CD8-positive, alpha-beta memory T cell (primary cell): ENCODE measurements around the gene ALDH1B1. TPM values are rescaled to one million over a fixed set of nuclear protein-coding genes. Genes with fewer than 3 reads are reported as not detected.
A peak's percentile ranks its signal among the peaks of the same experiment; 100 is the strongest.

Experiments
- CTCF ChIA-PET: fragments of 350-600 bp; sonication (Branson Sonifier 250); formaldehyde crosslinking; loops from one replicate; lab custom pipeline; 2021; ENCODE audit warnings: antibody characterized with exemption; lab: Charles Lee
- POLR2A ChIA-PET: fragments of 350-600 bp; sonication (Branson Sonifier 250); formaldehyde crosslinking; loops from one replicate; lab custom pipeline; 2021; ENCODE audit warnings: antibody characterized with exemption; lab: Charles Lee
- DNase-seq, 5 donors: peaks; one replicate each; pipeline versions ENCODE4 v3.0.0 to v3.0.0-alpha.2; 2020 to 2022; ENCODE audit warnings: mixed read lengths in 1 of 5
- H3K27ac ChIP-seq: one replicate; pipeline ENCODE4 v1.7.0; 2013; ENCODE audit warnings: low read depth, mild to moderate bottlenecking, low read length, moderate library complexity
- H3K27me3 ChIP-seq: 2 replicates; pipeline ENCODE4 v1.7.0; 2013; ENCODE audit warnings: low read length, mild to moderate bottlenecking; ENCODE audit not compliant: insufficient read depth, poor library complexity, severe bottlenecking
- H3K36me3 ChIP-seq: 2 replicates; pipeline ENCODE4 v1.7.0; 2013; ENCODE audit warnings: mild to moderate bottlenecking, low read length, moderate library complexity; ENCODE audit not compliant: insufficient read depth
- H3K4me1 ChIP-seq: 2 replicates; pipeline ENCODE4 v1.7.0; 2013; ENCODE audit warnings: mild to moderate bottlenecking, low read length, moderate library complexity; ENCODE audit not compliant: insufficient read depth
- H3K4me3 ChIP-seq: 2 replicates; pipeline ENCODE4 v1.7.0; 2013; ENCODE audit warnings: mild to moderate bottlenecking, low read length
- H3K9me3 ChIP-seq: 2 replicates; pipeline ENCODE4 v1.7.0; 2013; ENCODE audit warnings: mild to moderate bottlenecking, low read length
- H3K27ac Mint-ChIP-seq, 8 donors: one replicate each; pipeline ENCODE4 v1.8.0; 2020 to 2021; ENCODE audit warnings: mixed read lengths in 8 of 8, mild to moderate bottlenecking in 6 of 8, inconsistent platforms in 3 of 8, moderate library complexity in 3 of 8
- H3K27me3 Mint-ChIP-seq, 2 donors: one replicate each; pipeline ENCODE4 v1.8.0; 2020 to 2021; ENCODE audit warnings: mixed read lengths in 2 of 2, mild to moderate bottlenecking in 1 of 2, moderate library complexity in 1 of 2
- H3K36me3 Mint-ChIP-seq, 3 donors: one replicate each; pipeline ENCODE4 v1.8.0; 2020 to 2021; ENCODE audit warnings: mixed read lengths in 3 of 3, inconsistent platforms in 1 of 3, mild to moderate bottlenecking in 1 of 3
- H3K4me1 Mint-ChIP-seq, 3 donors: one replicate each; pipeline ENCODE4 v1.8.0; 2020 to 2021; ENCODE audit warnings: mixed read lengths in 3 of 3, inconsistent platforms in 1 of 3, mild to moderate bottlenecking in 1 of 3
- H3K4me3 Mint-ChIP-seq, 7 donors: one replicate each; pipeline ENCODE4 v1.8.0; 2020 to 2021; ENCODE audit warnings: mixed read lengths in 7 of 7, mild to moderate bottlenecking in 6 of 7, moderate library complexity in 4 of 7, inconsistent platforms in 2 of 7
- H3K9me3 Mint-ChIP-seq, 5 donors: one replicate each; pipeline ENCODE4 v1.8.0; 2020 to 2022; ENCODE audit warnings: mixed read lengths in 5 of 5, mild to moderate bottlenecking in 3 of 5, moderate library complexity in 2 of 5, inconsistent platforms in 1 of 5
- polyA plus RNA-seq: library from polyadenylated mRNA; unstranded; fragments of 300-500 nt; fragmentation: Illumina TruSeq; gene quantifications from one replicate; pipeline ENCODE4 v1.2.3, GENCODE V29; 2021
- total RNA-seq, 2 experiments: library from RNA; stranded (reverse); gene quantifications; one replicate each; pipeline ENCODE4 v1.2.3, GENCODE V29; 2021

Gene ALDH1B1
- total and polyA plus RNA-seq, 3 experiments from 2014 or later: 13.9 to 27.6 (median 25.1) TPM

- no peak for DNase-seq
- Mint-ChIP-seq H3K27ac (no peak overlapping the region), H3K4me3 (no peak overlapping the region), H3K27me3 (peaks cover 0 to 28% of the 10 kb centered on the region in 2 donors), H3K9me3 (peaks cover 0 to 4% (median 0%) of the 10 kb centered on the region in 5 donors), H3K36me3 (no peaks in the 10 kb centered on the region), H3K4me1 (no peaks in the 10 kb centered on the region)
- ChIA-PET POLR2A (no interaction called here), CTCF (no interaction called here)
- H3K4me1 ChIP-seq: no peaks in the 10 kb centered on the region
- no peaks in the 10 kb centered on the region for H3K36me3 ChIP-seq
- H3K4me3 ChIP-seq: no peak overlapping the region
- no peaks in the 10 kb centered on the region for H3K9me3 ChIP-seq
- H3K27me3 ChIP-seq: no peaks in the 10 kb centered on the region
- H3K27ac ChIP-seq: no peak overlapping the region
These were observed 6.1 kb upstream of the ALDH1B1 start for GRCh38 chr9:38386319-38386895.

- H3K4me1 Mint-ChIP-seq: peaks cover 0 to 2% (median 2%) of the 10 kb centered on the region in 3 donors
- H3K27me3 Mint-ChIP-seq: peaks cover 0 to 28% of the 10 kb centered on the region in 2 donors
- Histone ChIP-seq H3K4me1 (no peaks in the 10 kb centered on the region), H3K4me3 (no peak overlapping the region), H3K9me3 (no peaks in the 10 kb centered on the region), H3K27ac (no peak overlapping the region), H3K36me3 (no peaks in the 10 kb centered on the region), H3K27me3 (no peaks in the 10 kb centered on the region)
- POLR2A ChIA-PET: no interaction called here
- peak overlapping the region in 1 of 8 donors; percentile 21 for H3K27ac Mint-ChIP-seq
- DNase-seq: no peak
- H3K9me3 Mint-ChIP-seq: peaks cover 0 to 4% (median 0%) of the 10 kb centered on the region in 5 donors
- no peaks in the 10 kb centered on the region for H3K36me3 Mint-ChIP-seq
- CTCF ChIA-PET: no interaction called here
- no peak overlapping the region for H3K4me3 Mint-ChIP-seq
These were observed 5.4 kb upstream of the ALDH1B1 start for GRCh38 chr9:38387066-38387465.

- Histone ChIP-seq H3K4me3 (no peak overlapping the region), H3K4me1 (no peaks in the 10 kb centered on the region), H3K9me3 (no peaks in the 10 kb centered on the region), H3K36me3 (no peaks in the 10 kb centered on the region), H3K27ac (no peak overlapping the region), H3K27me3 (no peaks in the 10 kb centered on the region)
- ChIA-PET CTCF (no interaction called here), POLR2A (no interaction called here)
- Mint-ChIP-seq H3K36me3 (peaks cover 0 to under 1% (median 0%) of the 10 kb centered on the region in 3 donors), H3K27ac (no peak overlapping the region), H3K27me3 (peaks cover 0 to 28% of the 10 kb centered on the region in 2 donors), H3K4me1 (peaks cover 0 to 5% (median 5%) of the 10 kb centered on the region in 3 donors), H3K9me3 (peaks cover 0 to 4% (median 0%) of the 10 kb centered on the region in 5 donors), H3K4me3 (peak overlapping the region in 1 of 7 donors; percentile 2)
- DNase-seq: no peak
These were observed 4.8 kb upstream of the ALDH1B1 start for GRCh38 chr9:38387751-38388150.

GRCh38 chr9:38388283-38389223 lies 3.9 kb upstream of the ALDH1B1 start:
- H3K9me3 ChIP-seq: no peaks in the 10 kb centered on the region
- peaks cover 5% of the 10 kb centered on the region for H3K4me1 ChIP-seq
- H3K36me3 ChIP-seq: no peaks in the 10 kb centered on the region
- H3K27ac ChIP-seq: no peak overlapping the region
- Mint-ChIP-seq H3K27me3 (peaks cover 0 to 28% of the 10 kb centered on the region in 2 donors), H3K27ac (peak overlapping the region in 2 of 8 donors; percentile 4 to 62), H3K36me3 (peaks cover 0 to 3% (median 0%) of the 10 kb centered on the region in 3 donors), H3K4me1 (peaks cover 7 to 12% (median 12%) of the 10 kb centered on the region in 3 donors), H3K9me3 (peaks cover 0 to 4% (median 0%) of the 10 kb centered on the region in 5 donors), H3K4me3 (no peak overlapping the region)
- no peaks in the 10 kb centered on the region for H3K27me3 ChIP-seq
- no peak overlapping the region for H3K4me3 ChIP-seq
- ChIA-PET POLR2A (no interaction called here), CTCF (no interaction called here)
- DNase-seq: no peak

- no peak overlapping the region for H3K4me3 Mint-ChIP-seq
- Histone ChIP-seq H3K36me3 (no peaks in the 10 kb centered on the region), H3K4me3 (no peak overlapping the region), H3K9me3 (no peaks in the 10 kb centered on the region), H3K4me1 (peaks cover 7% of the 10 kb centered on the region), H3K27me3 (no peaks in the 10 kb centered on the region), H3K27ac (no peak overlapping the region)
- DNase-seq: no peak
- peaks cover 12 to 17% (median 17%) of the 10 kb centered on the region in 3 donors for H3K4me1 Mint-ChIP-seq
- CTCF ChIA-PET: no interaction called here
- H3K9me3 Mint-ChIP-seq: peaks cover 0 to 4% (median 0%) of the 10 kb centered on the region in 5 donors
- peaks cover 0 to 24% of the 10 kb centered on the region in 2 donors for H3K27me3 Mint-ChIP-seq
- POLR2A ChIA-PET: no interaction called here
- H3K27ac Mint-ChIP-seq: no peak overlapping the region
- peaks cover 0 to 3% (median 0%) of the 10 kb centered on the region in 3 donors for H3K36me3 Mint-ChIP-seq
These were observed 3.2 kb upstream of the ALDH1B1 start for GRCh38 chr9:38389313-38389712.

GRCh38 chr9:38390442-38390841 lies 2.1 kb upstream of the ALDH1B1 start:
- Histone ChIP-seq H3K4me3 (no peak overlapping the region), H3K27me3 (no peaks in the 10 kb centered on the region), H3K9me3 (no peaks in the 10 kb centered on the region), H3K27ac (no peak overlapping the region), H3K36me3 (no peaks in the 10 kb centered on the region), H3K4me1 (peaks cover 7% of the 10 kb centered on the region)
- peaks cover 0 to 15% of the 10 kb centered on the region in 2 donors for H3K27me3 Mint-ChIP-seq
- DNase-seq: no peak
- peaks cover 0 to 4% (median 0%) of the 10 kb centered on the region in 5 donors for H3K9me3 Mint-ChIP-seq
- peaks cover 12 to 17% (median 17%) of the 10 kb centered on the region in 3 donors for H3K4me1 Mint-ChIP-seq
- CTCF ChIA-PET: no interaction called here
- POLR2A ChIA-PET: no interaction called here
- H3K36me3 Mint-ChIP-seq: peaks cover 1 to 7% (median 6%) of the 10 kb centered on the region in 3 donors
- peak overlapping the region in 1 of 8 donors; percentile 16 for H3K27ac Mint-ChIP-seq
- H3K4me3 Mint-ChIP-seq: peak overlapping the region in 1 of 7 donors; percentile 96

GRCh38 chr9:38390851-38391250 lies 1.7 kb upstream of the ALDH1B1 start:
- H3K4me1 ChIP-seq: peaks cover 7% of the 10 kb centered on the region
- H3K27me3 ChIP-seq: no peaks in the 10 kb centered on the region
- Mint-ChIP-seq H3K36me3 (peaks cover 1 to 9% (median 8%) of the 10 kb centered on the region in 3 donors), H3K9me3 (peaks cover 0 to 4% (median 0%) of the 10 kb centered on the region in 5 donors), H3K27ac (peak overlapping the region in 1 of 8 donors; percentile 19), H3K4me3 (peak overlapping the region in 6 of 7 donors; percentile 10 to 96 (median 92)), H3K4me1 (peaks cover 12 to 17% (median 17%) of the 10 kb centered on the region in 3 donors), H3K27me3 (peaks cover 0 to 15% of the 10 kb centered on the region in 2 donors)
- no peaks in the 10 kb centered on the region for H3K9me3 ChIP-seq
- H3K4me3 ChIP-seq: no peak overlapping the region
- no peak overlapping the region for H3K27ac ChIP-seq
- CTCF ChIA-PET: no interaction called here
- H3K36me3 ChIP-seq: no peaks in the 10 kb centered on the region
- DNase-seq: no peak
- POLR2A ChIA-PET: no interaction called here
